AG08395 (cell line): ENCODE data around the gene NXF1.
"Not testable (repeated sequence)": the region's sequence is repeated elsewhere in the genome, so short reads cannot be mapped to it uniquely, and the experiment has no call there.

ENCODE experiments used
- DNase-seq: peaks from one replicate; pipeline ENCODE4 v3.0.0; 2012; ENCODE audit warnings: mixed read lengths, low spot score

NXF1 gene

GRCh38 chr11:62787005-62787759 is 18.1 kb downstream of the NXF1 start, which contains the start of gene TMEM179B:
TMEM179B (plus strand) TSS chr11:62787402; CDS start chr11:62787432, 30 bp downstream.
- peak; percentile 95 for DNase-seq

- peak; percentile 91 for DNase-seq
These were observed 18.8 kb downstream of the NXF1 start for GRCh38 chr11:62786318-62787004.

- no peak for DNase-seq
These were observed 22.5 kb downstream of the NXF1 start for GRCh38 chr11:62782753-62783152.

GRCh38 chr11:62778441-62778840 is 26.8 kb downstream of the NXF1 start:
- DNase-seq, result no peak

GRCh38 chr11:62777389-62777788 is 27.9 kb downstream of the NXF1 start:
- no peak for DNase-seq

GRCh38 chr11:62775646-62776045 is 29.6 kb downstream of the NXF1 start:
- DNase-seq, result no peak

- DNase-seq, result no peak
These were observed 30.8 kb downstream of the NXF1 start for GRCh38 chr11:62774407-62774806.

- DNase-seq, result peak; percentile 98
These were observed 33.9 kb downstream of the NXF1 start, which contains the start of gene TAF6L for GRCh38 chr11:62771144-62772021. TAF6L (plus strand) TSS chr11:62771396; CDS start chr11:62775784, 4,388 bp downstream.

- peak; percentile 32 for DNase-seq
These were observed 34.5 kb downstream of the NXF1 start for GRCh38 chr11:62770778-62771143.

GRCh38 chr11:62760867-62761227 is 44.4 kb downstream of the NXF1 start:
- DNase-seq, result not testable (repeated sequence)

GRCh38 chr11:62757846-62758788 is 47.1 kb downstream of the NXF1 start:
- DNase-seq, result no peak

GRCh38 chr11:62755086-62755615 is 50.1 kb downstream of the NXF1 start:
- no peak for DNase-seq

GRCh38 chr11:62753736-62754603 is 51.3 kb downstream of the NXF1 start, which contains the start of gene ZBTB3:
ZBTB3 (minus strand) TSS chr11:62754160; CDS start chr11:62753664, 496 bp downstream.
- peak; percentile 99 for DNase-seq

GRCh38 chr11:62752994-62753735 is 52.1 kb downstream of the NXF1 start:
- DNase-seq, result no peak

GRCh38 chr11:62752177-62752785 is 53.0 kb downstream of the NXF1 start:
- DNase-seq, result no peak

- DNase-seq, result not testable (repeated sequence)
These were observed 55.3 kb downstream of the NXF1 start for GRCh38 chr11:62749931-62750330.

- no peak for DNase-seq
These were observed 57.6 kb downstream of the NXF1 start for GRCh38 chr11:62747475-62748160.
